HG03439 (cell line): ENCODE measurements around the gene NOL9.

Experiments
- ATAC-seq: cut with Tn5 transposase; IDR thresholded peaks from one replicate; pipeline ENCODE4 v1.9.1; 2021; ENCODE audit warnings: mild to moderate bottlenecking, moderate library complexity; ENCODE audit not compliant: unreplicated experiment

NOL9 gene

DNA sequence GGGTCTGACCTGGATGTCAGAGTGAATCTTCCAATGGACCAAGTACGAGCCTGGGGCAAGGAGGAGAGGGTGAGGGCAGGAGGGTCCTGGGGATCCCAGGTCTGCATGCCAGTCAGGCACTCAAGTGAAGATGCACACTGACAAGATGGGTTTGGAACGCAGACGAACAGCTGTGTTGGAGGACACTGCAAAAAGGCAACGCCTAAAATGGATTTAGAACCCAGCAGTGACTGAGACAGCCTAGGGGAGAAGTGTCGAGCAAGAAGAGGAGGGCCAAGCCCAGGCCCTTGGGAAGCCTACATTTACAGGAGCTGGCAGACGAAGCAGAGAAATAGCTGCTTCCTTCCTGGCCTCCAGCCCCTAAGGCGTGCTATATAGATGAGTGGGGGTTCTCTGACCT lies 25.8 kb downstream of the NOL9 start:
- no peak for ATAC-seq

DNA sequence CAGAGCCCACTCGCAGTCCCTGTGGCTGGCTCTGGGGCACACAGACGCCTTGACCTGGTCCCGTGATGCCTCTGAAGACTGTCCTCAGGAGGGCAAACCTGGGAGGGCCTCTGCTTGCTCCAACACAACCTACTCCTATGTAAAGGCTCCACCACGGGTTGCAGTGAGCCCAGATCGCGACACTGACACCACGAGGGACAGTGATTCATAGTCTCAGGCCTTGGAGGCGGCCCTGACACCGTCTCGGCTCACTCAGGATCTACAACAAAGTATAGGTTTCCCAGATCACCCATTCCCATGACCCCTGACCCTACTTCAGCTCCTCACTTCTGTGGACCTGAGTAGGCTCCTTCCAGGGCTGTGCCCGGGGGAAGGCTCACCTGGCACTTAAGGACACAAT lies 28.0 kb downstream of the NOL9 start:
- ATAC-seq = no peak

DNA sequence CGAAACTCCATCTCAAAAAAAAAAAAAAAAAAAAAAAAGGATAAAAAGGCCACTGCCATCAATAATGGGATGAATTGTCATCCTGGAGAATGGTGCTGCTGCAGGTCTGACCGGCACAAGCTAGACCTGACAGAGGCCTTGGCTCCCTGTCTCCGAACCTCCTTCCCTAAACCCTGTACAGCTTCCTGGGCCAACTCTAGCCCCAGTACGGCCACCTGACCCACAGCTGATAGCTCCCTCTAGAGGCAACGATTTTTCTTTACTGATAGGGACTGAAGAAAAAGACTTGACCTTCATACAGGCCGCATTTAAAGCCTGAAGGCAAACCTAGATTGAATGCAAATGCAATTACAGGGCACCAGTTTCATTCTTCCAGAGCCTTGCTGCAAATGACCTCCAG lies 30.7 kb downstream of the NOL9 start:
- ATAC-seq = no peak

DNA sequence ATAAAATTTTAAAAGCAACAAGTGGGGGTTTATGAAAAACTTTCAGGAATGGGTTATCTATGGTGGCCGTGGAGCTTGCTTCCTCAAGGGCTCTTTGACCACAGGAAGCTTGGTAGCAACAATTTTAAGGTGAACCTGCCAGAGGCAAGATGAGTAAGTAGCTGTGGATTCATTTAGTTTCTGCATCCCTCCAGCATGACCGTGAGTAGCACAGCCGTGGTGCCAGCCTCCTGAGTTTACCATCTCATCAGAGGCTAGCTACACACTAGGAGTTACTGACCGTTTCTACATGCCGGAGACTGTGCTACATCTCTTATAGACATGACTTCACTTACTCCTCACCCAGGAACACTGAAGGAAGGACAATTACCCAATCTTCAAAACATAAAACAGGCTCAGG lies 32.8 kb downstream of the NOL9 start:
- ATAC-seq = no peak

DNA sequence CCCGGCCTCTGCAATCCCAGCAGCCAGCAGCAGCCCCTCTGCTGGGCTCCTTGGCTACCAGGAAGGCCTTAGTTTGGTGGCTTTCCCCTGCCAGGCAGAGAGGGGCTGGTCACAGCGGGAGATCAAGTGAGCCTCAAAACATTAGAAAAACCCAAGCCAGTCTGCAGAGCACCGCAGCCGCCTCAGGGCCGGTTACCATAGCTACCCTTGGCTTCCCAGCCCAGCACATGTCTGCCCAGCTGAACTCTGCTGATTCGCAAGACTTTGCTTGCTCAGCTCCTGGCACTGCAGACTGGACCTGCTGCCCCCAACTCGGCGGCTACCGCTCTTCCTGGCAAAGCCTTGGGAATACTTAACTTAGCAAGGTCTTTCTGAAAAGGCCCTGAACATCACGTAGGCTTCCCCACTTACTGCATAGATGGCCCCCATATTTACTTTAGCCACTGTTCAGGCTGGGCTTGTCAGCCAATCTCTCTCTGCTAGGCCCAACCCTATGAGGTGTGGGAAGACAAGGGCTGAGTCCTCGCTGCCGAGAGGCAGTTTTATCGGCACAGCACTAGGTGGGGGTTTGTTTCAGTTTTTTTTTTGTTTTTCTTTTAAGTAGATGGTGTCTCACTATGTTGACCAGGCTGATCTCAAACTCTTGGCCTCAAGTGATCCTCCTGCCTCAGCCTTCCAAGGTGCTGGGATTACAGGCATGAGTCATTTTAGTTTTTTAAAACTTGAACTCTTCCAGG lies 34.2 kb downstream of the NOL9 start:
- no peak for ATAC-seq

DNA sequence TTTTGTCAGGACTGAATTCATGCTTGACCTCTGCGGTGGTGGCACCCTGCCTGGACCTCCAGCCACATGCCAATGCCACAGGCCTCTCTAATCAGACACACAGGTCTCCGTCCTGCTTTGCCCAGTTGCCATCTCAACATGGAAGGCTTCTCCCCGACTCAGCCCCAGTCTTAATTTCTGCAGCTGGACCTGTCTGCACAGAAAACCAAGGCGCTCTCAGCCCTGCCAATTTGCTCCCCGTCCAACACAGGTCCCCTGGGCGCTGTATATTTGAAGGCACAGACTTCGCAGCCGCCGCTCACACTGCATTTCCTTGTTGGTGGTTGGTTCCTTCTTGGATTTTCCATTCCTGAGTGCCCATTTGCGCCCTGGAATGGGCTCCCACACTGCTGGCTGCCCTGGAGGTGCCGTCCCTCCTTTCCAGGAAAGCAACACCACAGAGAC lies 34.8 kb downstream of the NOL9 start:
- no peak for ATAC-seq

DNA sequence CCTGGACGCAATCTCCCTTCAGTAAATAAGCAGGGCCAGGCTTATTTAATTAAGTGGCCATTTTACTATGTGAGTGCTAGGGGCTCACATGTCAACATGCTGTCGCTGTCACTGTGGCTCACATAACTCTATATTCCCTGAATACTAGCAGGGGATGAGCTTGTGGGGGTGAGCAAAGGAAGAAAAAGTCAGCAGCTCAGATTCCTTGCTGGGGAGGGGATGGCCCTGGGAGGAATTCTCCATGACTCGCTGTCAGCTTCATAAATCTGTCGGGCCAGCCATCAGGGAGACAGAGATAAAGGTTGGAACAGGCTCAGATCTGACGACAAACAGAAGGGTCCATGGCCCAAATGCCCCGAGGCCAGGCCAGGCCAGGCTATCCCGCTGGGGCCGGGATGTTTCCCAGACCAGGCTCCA lies 36.9 kb downstream of the NOL9 start:
- ATAC-seq = no peak

DNA sequence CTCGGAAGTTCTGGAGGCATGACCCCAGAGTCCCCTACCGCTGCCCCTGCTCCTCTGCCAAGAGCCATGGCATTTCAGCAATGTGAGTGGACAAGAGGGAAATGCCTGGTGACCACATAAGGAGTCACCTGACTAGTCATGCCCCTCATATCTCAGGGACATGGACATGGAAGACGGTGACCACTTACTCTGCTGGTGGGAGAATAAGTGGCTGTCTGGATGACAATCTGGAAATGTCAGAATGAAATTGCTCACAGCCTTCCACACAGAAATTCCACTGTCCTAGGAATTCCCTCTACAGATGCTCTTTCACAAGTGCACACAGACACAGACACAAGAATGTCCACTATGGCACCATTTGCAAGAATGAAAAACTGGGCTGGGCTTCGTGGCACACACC lies 38.5 kb downstream of the NOL9 start:
- ATAC-seq = no peak

DNA sequence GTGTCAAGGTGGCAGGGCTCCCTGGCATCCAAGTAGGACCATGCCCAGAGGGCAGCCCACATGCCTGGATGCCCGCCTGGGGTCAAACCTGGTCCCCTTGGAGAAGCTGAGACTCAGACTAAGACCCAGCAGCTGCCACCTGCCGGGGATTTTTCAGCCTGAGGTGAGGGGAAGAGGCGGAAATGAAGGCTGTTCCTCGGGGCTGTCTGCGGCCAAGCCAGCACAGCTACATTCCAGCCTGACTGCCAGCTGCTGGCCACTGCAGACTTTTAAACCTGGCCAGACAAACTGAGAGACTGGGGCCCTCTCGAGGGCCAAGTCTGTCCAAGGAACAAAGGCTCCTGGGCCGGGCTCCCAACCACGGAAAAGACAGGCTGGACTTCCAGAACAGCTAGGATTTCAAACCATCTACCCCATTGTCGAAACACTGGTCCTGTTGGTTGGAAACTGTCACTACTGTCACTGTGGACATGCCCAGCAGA lies 41.0 kb downstream of the NOL9 start:
- ATAC-seq = no peak

DNA sequence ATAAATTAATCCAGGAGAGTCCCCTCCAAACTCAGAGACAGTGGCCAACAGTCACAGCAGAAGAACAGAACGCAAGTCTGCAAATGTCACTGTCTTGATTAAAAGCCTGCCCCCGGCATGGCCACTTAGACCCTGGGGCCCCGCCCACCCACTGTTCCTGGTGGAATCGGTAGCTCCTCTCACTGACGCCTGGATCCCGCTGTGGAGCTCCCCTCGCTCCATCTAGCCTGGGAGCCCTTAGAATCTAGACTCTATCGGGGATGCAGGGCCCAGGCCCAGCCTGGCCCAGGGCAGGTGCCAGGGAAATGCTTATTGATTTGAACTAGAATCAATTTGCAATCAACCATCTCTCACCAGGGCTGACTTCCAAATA lies 41.4 kb downstream of the NOL9 start:
- no peak for ATAC-seq

DNA sequence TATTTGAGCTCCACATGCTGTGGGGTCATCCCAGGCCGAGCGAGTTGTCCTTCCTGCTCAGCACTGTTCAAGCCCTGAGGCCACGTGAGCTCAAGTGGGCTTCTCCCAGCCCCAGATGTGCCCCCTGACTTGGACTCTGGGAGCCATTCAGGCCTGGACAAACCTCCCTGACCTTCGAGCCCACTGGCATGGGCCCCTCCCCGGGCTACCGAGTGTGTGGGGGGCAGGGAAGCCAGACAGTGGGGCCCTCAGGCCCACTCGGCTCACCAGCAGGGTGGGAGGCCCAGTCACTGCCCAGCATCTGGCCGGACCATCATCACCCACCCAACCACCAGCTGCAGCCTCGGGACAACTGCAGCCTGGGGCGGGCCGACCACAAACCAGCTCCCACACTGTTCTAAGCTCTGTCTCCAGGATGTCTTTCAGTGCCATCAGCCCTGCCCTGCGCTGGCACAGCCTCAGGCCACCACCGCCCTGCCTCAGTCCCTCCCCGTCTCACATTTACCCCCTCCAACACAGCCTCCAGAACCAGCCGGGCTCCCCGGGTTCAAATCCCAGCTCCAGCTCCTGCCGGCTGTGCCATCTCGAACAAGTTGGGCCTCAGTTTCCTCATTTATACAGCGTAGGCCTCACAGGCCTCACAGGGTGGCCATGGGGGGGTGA lies 41.9 kb downstream of the NOL9 start:
- no peak for ATAC-seq

DNA sequence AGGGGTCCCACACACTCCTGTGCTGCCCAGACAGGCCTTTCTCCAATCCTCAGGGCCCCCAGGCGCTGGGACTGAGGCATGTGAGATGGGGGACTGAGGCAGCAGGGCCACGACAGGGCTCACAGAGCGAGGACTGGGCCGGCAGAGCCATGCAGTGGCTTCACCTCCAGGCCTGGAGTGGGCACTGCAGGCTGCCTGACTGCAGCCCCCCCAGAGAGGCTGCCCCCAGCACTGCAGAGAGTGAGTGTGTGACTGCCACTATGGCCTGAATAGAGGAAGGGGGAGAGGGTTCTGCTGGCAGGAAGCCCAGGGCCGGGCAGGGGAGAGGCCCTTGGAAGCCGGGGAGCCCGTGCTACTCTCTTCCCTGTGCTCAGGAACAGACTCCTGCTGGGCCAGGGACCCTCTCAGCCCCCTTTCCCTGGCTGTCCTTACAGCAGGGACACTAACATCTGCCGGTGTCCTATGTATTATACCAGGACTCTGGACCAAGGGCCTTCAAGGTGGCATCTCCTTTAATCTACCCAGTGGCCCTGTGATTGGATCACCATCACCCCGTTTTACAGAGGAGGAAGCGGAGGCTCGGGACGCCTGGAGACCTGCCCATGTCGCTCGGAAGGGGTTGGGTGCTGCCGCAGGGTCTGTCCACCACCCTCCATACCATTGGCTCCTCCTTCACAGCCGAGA lies 42.6 kb downstream of the NOL9 start:
- no peak for ATAC-seq

DNA sequence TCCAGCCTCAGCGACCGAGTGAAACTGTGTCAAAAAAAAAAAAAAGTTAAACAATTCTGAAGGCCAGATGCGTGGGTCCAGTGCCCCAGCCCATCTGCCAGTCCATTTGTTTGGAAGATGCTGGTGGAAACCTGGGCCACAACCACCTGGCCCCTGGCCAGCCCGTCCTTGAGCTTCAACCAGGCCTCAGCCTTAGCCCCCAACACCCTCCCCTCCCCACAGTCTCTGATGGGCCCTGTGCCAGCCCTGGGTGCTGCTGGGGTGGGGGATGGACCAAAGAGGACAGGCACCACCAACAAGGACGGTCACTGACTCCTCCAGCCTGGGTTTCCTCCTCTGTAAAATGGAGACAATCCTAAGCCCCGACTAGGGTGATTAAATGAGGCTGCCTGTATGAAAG lies 43.3 kb downstream of the NOL9 start:
- no peak for ATAC-seq

DNA sequence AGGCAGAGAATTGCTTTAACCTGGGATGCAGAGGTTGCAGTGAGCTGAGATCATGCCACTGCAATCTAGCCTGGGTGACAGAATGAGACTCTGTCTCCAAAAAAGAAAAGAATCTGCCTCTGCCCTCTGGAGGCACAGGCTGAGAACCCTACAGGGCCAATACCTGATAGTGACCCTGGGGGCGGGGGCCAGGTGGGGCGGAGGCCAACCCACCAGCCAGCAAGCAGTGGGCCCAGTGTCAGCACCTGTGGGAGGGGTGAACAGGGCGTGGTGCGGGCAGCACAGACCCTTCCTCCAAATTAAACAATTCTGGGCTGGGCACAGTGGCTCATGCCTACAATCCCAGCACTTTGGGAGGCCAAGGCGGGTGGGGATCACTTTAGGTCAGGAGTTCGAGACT lies 43.8 kb downstream of the NOL9 start:
- ATAC-seq = no peak

DNA sequence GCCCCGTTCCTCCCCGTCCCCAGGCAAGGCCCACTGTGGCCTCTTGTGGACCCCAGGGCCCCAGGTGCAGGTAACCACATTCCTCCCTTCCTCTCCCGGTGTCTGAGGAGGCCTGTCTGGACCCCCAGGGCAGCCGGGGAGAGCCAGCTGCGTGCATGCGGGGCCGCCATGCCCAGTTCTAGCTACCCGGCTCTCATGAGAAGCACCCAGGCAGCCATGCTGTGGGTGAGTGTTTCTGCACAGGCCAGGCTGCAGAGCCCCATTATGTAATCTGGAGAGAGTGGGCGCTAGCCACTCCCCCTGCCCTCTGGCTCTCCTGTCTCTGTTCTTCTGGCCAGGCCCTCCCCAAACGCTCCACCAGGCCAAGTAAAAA lies 44.4 kb downstream of the NOL9 start:
- ATAC-seq = no peak

DNA sequence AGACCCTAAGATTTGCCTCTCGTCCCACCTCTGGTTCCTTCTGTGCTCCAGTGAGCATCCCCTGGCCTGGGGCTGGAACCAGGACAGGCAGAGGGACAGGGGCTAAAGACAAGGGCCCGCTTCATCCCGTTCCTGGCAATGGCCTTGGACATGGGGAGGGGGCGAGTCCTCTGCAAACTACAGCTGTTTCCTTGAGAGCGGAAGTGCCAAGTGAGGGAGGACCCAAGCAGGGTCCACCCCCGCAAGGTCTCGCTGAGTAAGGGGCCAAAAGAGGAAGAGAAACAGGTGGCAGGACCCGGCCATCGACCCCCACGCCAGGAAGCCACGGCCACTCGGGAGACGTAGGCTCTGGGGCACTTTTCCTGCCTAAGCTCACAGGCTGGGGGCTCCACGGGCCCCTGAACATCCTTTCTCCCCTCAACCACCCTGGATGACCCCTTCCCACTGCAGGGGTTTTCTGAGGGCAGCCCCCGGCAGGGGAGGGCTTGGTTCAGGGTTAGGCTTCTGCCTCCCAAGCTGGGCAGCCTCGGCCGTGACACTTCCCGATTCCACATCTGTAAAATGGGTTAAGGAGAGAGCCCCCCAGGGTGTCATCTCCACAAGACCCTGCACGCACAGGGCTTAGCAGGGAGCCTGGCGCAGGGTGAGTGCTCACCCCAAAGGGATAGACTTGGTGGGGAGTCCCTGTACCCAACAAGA lies 44.9 kb downstream of the NOL9 start:
- ATAC-seq = no peak

DNA sequence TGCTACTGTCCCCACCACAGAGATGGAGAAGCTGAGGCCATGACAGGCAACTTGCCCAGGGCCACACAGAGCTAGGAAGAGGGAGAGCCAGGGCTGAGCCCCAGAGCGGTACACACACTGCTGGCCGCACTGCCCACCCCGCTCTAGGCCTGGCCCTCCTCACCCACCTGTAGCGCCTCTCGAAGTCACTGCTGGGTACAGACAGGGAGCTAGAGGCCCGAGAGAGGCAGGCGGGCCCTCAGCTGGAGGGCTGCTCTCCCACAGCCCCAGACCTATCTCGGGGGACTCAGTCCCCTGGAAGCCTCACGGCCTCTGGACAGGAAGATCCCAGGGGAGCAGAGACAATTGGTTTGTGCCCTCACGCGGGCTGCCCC lies 45.5 kb downstream of the NOL9 start:
- ATAC-seq = no peak

DNA sequence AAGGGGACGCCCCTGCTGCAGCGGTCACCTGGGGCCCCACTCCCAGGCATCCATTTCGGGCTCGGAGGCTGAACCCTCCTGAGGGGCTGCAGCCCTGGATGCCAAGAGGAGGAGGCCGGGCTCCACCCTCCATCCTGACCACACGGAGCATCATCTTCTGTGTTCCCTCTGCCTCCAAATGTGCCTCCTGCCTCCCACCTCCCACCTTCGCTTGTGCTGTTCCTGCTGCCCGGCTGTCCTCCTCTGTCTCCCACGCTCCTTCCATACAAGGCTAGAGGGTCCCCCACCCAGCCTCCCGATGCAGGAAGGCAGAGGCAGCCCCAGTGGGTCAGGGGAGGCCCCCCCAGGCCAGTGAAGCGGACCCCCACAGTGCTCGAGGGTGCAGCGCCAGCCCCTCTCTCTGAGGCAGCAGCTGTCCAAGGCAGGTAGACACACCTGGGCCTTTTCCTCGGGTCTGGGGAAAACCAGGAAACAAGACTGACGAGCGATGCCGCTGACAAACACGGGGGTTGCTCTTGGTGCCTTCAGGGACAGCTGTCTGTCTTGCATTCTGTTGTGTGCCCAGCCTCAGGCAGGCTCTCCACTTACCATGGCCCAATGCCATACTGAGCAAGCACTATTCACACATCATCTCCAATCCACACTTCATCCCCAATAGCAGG lies 46.0 kb downstream of the NOL9 start:
- ATAC-seq = no peak

DNA sequence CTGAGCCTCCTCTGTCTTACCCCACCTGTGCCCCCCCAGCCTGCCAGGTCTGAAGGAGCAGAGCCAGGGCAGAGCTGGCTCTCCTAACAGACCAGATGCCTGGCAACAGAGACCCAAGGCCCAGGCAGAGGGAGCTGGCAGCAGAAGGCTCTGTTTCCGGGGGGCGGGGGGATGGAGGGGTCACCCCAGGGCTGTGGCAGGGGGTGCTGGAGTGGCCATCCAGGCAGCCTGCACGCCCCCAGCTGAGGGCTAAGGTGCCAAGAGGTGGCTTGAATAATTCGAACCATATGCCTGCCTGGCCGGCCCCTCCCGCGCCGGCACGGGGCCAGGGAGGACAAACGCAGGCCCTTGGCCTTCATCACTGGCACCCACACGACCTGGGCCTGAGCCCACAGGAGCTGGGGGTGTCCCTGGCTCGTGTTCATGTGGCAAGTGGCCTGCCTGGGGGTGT lies 46.8 kb downstream of the NOL9 start:
- ATAC-seq = no peak

DNA sequence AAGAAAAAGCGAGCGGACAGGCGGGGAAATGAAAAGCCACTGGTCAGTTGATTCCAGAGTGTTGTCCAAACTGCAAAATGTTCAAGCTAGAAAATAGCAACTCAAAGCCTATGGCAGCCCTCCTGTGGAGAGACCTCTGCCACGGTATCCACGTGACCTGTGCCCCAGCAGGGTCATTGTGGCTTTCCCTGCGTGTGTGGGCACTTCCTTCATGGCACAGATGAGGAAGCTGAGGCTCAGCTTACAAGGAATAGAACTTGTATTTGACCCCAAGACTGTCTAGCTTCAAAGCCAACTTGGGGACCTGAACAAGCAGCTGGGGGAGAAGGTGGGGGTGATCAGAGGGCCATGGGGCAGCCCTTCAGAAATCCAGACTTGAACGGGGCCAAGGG lies 47.3 kb downstream of the NOL9 start:
- ATAC-seq = no peak
